ENCODE measurements around the gene METRN. TPM values are rescaled to one million over a fixed set of nuclear protein-coding genes. Genes with fewer than 3 reads are reported as not detected.

The METRN gene
- polyA plus RNA-seq, 2 of the 4 experiments (the other 2 are of a cell fraction), result 41.0 to 82.2 TPM

GRCh38 chr16:736936-737481, 22.1 kb downstream of the METRN start:
- no peak for TF ChIP-seq HOXB13 (CRISPR knock-in tag; IDR thresholded peaks at IDR 0.05; ENCODE audit: low read depth)
- no peak for TF ChIP-seq MAFK (IDR thresholded peaks at IDR 0.05; ENCODE audit: partially characterized antibody)
- TF ChIP-seq FOSL2 (IDR thresholded peaks at IDR 0.05), result no peak
- TF ChIP-seq FOSL2 (CRISPR knock-in tag; IDR thresholded peaks at IDR 0.05), result no peak
- TF ChIP-seq RAD21 (conservative IDR thresholded peaks at IDR 0.05 in 1 of 2, IDR thresholded peaks at IDR 0.05 in 1 of 2), result no peak
- TF ChIP-seq TP53 (CRISPR knock-in tag; IDR thresholded peaks at IDR 0.05), result no peak
- no peak for TF ChIP-seq MYC (IDR thresholded peaks at IDR 0.05; ENCODE audit: borderline replicate concordance, low read length)
- no peak for TF ChIP-seq FOSB (CRISPR knock-in tag; IDR thresholded peaks at IDR 0.05)
- TF ChIP-seq ZC3H11A (IDR thresholded peaks at IDR 0.05), result no peak
- no peak for TF ChIP-seq GATA3 (IDR thresholded peaks at IDR 0.05; ENCODE audit: borderline replicate concordance)
- TF ChIP-seq JUNB (IDR thresholded peaks at IDR 0.05), result no peak
- no peak for TF ChIP-seq MAX (IDR thresholded peaks at IDR 0.05)
- TF ChIP-seq ATOH8 (CRISPR knock-in tag; IDR thresholded peaks at IDR 0.05; ENCODE audit: low read depth), result no peak
- no peak for TF ChIP-seq POLR2A (IDR thresholded peaks at IDR 0.05; ENCODE audit: low read length)
- TF ChIP-seq HOXB5 (CRISPR knock-in tag; IDR thresholded peaks at IDR 0.05), result no peak
- TF ChIP-seq NPAS2 (CRISPR knock-in tag; IDR thresholded peaks at IDR 0.05; ENCODE audit: borderline replicate concordance), result no peak
- no peak for TF ChIP-seq SREBF2 (IDR thresholded peaks at IDR 0.05)
- ChIA-PET POLR2A (no interaction called here), CTCF (interaction anchor here (0.6 to 28.0 kb wide), 5 partner anchors 8 to 369 kb away, joined by 3 to 656 read pairs (median 19); partner anchors contain the start of genes ANTKMT, CCDC78, FBXL16 and HAGHL)
- ATAC-seq (no peak), DNase-seq (ENCODE audit: low read depth in 1 of 2, low spot score in 1 of 2) (no peak), FAIRE-seq (no peak)
- WGBS (ENCODE audit: missing lambda C conversion rate), result 92% methylated on average over 26 of the region's 29 CpGs
- Histone ChIP-seq H3K4me3 (no peak overlapping the region), H3K4me1 (peaks cover 6% of the 10 kb centered on the region; the same call in 2 of the 3 replicates), H3K9me3 (no peaks in the 10 kb centered on the region), H3K27ac (no peak overlapping the region; a peak in 1 of 6 replicates), H3K4me2 (no peak overlapping the region)

- CTCF ChIA-PET, result interaction anchor here (1.0 to 28.0 kb wide), 12 partner anchors 9 to 43 kb away, joined by 3 to 656 read pairs (median 8); partner anchors contain the start of genes ANTKMT, CCDC78, FBXL16 and HAGHL
- peak overlapping the region; percentile 95 to 96 for H3K27ac ChIP-seq
- H3K4me1 ChIP-seq, result peaks cover 6% of the 10 kb centered on the region; the same call in 2 of the 3 replicates
- H3K4me2 ChIP-seq, result peak overlapping the region; percentile 99
- H3K9me3 ChIP-seq, result no peaks in the 10 kb centered on the region
- DNase-seq (ENCODE audit: low read depth in 1 of 2, low spot score in 1 of 2), result no peak
- POLR2A ChIA-PET, result interaction anchor here (1.7 kb wide), 1 partner anchor 12 kb away, joined by 5 read pairs; no protein-coding TSS in a partner anchor
- peak overlapping the region; percentile 96 for H3K4me3 ChIP-seq
- ATAC-seq, result peak in 1 of 2 experiments; percentile 24; a peak in 3 of 6 replicates
- TF ChIP-seq ATOH8 (CRISPR knock-in tag; IDR thresholded peaks at IDR 0.05; ENCODE audit: low read depth), result no peak
- TF ChIP-seq CTCF (IDR thresholded peaks at IDR 0.05), result no peak
- no peak for TF ChIP-seq MAZ (IDR thresholded peaks at IDR 0.05; ENCODE audit: borderline replicate concordance, low read depth, low read length)
- TF ChIP-seq ESRRA (IDR thresholded peaks at IDR 0.05; ENCODE audit: borderline replicate concordance, low read length), result no peak
- 58% methylated on average over 26 of the region's 38 CpGs for WGBS (ENCODE audit: missing lambda C conversion rate)
- no peak for FAIRE-seq
Measured at GRCh38 chr16:739560-740458, 24.9 kb downstream of the METRN start.
